ENCODE results near the gene BCAS1.

Gene BCAS1

GRCh38 chr20:53978497-53978896, 91.9 kb downstream of the BCAS1 start:
- Histone ChIP-seq H3K4me1 (ENCODE audit: control insufficient read depth, insufficient read depth, low read length) (no peaks in the 10 kb centered on the region), H3K27ac (ENCODE audit: extremely low read depth, low read depth, low read length) (no peak overlapping the region), H3K9me3 (ENCODE audit: control insufficient read depth, insufficient read depth, low read depth, low read length) (no peaks in the 10 kb centered on the region), H3K36me3 (ENCODE audit: control insufficient read depth in 2 of 2, insufficient read depth in 1 of 2, low read length in 2 of 2) (no peaks in the 10 kb centered on the region), H3K4me3 (ENCODE audit: low read depth, low read length) (no peak overlapping the region)
- CTCF ChIA-PET: interaction anchor here (0.6 kb wide), 1 partner anchor 350 kb away, joined by 3 read pairs; no protein-coding TSS in a partner anchor
- TF ChIP-seq ZNF837 (tag by site-specific recombination; IDR thresholded peaks at IDR 0.05): no peak
- no peak for TF ChIP-seq ZNF112 (tag by site-specific recombination; IDR thresholded peaks at IDR 0.05)
- TF ChIP-seq ZBTB1 (tag by site-specific recombination; IDR thresholded peaks at IDR 0.05): no peak
- no peak for TF ChIP-seq ZNF10 (tag by site-specific recombination; IDR thresholded peaks at IDR 0.05)
- no peak for TF ChIP-seq ZSCAN16 (tag by site-specific recombination; IDR thresholded peaks at IDR 0.05)
- TF ChIP-seq ZNF391 (tag by site-specific recombination; IDR thresholded peaks at IDR 0.05; ENCODE audit: borderline replicate concordance, low read depth): no peak
- TF ChIP-seq ZNF555 (tag by site-specific recombination; conservative IDR thresholded peaks at IDR 0.05): no peak
- no peak for TF ChIP-seq SP3 (tag by site-specific recombination; IDR thresholded peaks at IDR 0.05)
- TF ChIP-seq, protein P1, sequence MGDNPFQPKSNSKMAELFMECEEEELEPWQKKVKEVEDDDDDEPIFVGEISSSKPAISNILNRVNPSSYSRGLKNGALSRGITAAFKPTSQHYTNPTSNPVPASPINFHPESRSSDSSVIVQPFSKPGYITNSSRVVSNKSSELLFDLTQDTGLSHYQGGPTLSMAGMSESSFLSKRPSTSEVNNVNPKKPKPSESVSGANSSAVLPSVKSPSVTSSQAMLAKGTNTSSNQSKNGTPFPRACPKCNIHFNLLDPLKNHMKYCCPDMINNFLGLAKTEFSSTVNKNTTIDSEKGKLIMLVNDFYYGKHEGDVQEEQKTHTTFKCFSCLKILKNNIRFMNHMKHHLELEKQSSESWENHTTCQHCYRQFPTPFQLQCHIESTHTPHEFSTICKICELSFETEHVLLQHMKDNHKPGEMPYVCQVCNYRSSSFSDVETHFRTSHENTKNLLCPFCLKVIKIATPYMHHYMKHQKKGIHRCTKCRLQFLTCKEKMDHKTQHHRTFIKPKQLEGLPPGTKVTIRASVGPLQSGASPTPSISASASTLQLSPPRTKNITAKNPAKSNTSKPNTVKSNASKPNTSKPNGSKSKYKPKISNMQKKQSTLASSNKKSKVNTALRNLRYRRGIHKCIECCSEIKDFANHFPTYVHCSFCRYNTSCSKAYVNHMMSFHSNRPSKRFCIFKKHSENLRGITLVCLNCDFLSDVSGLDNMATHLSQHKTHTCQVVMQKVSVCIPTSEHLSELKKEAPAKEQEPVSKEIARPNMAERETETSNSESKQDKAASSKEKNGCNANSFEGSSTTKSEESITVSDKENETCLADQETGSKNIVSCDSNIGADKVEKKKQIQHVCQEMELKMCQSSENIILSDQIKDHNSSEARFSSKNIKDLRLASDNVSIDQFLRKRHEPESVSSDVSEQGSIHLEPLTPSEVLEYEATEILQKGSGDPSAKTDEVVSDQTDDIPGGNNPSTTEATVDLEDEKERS (tag by site-specific recombination; IDR thresholded peaks at IDR 0.05): no peak
- TF ChIP-seq ZNF529 (tag by site-specific recombination; IDR thresholded peaks at IDR 0.05; ENCODE audit: insufficient replicate concordance): no peak
- TF ChIP-seq ZNF660 (tag by site-specific recombination; IDR thresholded peaks at IDR 0.05): no peak
- TF ChIP-seq ZFP69B (tag by site-specific recombination; IDR thresholded peaks at IDR 0.05): no peak
- no peak for TF ChIP-seq ZNF366 (tag by site-specific recombination; conservative IDR thresholded peaks at IDR 0.05)
- TF ChIP-seq ZNF416 (tag by site-specific recombination; IDR thresholded peaks at IDR 0.05): no peak
- TF ChIP-seq, protein P2, sequence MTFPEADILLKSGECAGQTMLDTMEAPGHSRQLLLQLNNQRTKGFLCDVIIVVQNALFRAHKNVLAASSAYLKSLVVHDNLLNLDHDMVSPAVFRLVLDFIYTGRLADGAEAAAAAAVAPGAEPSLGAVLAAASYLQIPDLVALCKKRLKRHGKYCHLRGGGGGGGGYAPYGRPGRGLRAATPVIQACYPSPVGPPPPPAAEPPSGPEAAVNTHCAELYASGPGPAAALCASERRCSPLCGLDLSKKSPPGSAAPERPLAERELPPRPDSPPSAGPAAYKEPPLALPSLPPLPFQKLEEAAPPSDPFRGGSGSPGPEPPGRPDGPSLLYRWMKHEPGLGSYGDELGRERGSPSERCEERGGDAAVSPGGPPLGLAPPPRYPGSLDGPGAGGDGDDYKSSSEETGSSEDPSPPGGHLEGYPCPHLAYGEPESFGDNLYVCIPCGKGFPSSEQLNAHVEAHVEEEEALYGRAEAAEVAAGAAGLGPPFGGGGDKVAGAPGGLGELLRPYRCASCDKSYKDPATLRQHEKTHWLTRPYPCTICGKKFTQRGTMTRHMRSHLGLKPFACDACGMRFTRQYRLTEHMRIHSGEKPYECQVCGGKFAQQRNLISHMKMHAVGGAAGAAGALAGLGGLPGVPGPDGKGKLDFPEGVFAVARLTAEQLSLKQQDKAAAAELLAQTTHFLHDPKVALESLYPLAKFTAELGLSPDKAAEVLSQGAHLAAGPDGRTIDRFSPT (tag by site-specific recombination; IDR thresholded peaks at IDR 0.05): no peak
- TF ChIP-seq KLF10 (tag by site-specific recombination; IDR thresholded peaks at IDR 0.05): no peak
- POLR2A ChIA-PET: no interaction called here

DNA sequence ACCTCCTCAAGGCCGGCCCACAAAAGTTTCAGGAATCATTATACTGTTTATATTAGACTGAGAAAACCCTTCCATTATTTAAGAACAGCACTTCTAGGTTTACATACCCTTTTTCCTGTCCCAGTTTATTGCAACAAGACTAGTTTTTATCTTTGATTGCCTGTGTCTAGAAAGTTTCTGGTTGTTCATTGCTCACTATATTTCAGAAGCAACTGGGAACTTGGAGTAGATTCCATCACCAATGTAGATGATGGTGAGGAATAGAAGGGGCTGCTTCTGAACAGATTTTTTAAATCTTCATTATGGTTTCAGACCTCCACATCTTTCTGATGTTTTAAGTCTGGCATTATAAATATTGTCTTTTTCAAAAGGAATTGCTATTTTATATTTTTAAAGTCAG, 93.0 kb downstream of the BCAS1 start:
- H3K27ac ChIP-seq (ENCODE audit: extremely low read depth, low read depth, low read length): no peak overlapping the region
- ChIA-PET POLR2A (no interaction called here), CTCF (no interaction called here)
- H3K9me3 ChIP-seq (ENCODE audit: control insufficient read depth, insufficient read depth, low read depth, low read length): no peaks in the 10 kb centered on the region
- no peak overlapping the region for H3K4me3 ChIP-seq (ENCODE audit: low read depth, low read length)
- no peaks in the 10 kb centered on the region for H3K4me1 ChIP-seq (ENCODE audit: control insufficient read depth, insufficient read depth, low read length)
- no peaks in the 10 kb centered on the region for H3K36me3 ChIP-seq (ENCODE audit: control insufficient read depth in 2 of 2, insufficient read depth in 1 of 2, low read length in 2 of 2)
- TF ChIP-seq ZBTB48 (tag by site-specific recombination; IDR thresholded peaks at IDR 0.05) (no peak), ZBTB20 (tag by site-specific recombination; IDR thresholded peaks at IDR 0.05) (no peak), ZNF529 (tag by site-specific recombination; IDR thresholded peaks at IDR 0.05; ENCODE audit: insufficient replicate concordance) (no peak), ZNF692 (tag by site-specific recombination; IDR thresholded peaks at IDR 0.05) (no peak), KLF16 (tag by site-specific recombination; IDR thresholded peaks at IDR 0.05) (no peak), ELK4 (IDR thresholded peaks at IDR 0.05; ENCODE audit: borderline replicate concordance, low read depth, low read length) (no peak), ZSCAN23 (tag by site-specific recombination; IDR thresholded peaks at IDR 0.05) (no peak), ZNF175 (tag by site-specific recombination; IDR thresholded peaks at IDR 0.05) (no peak), ZNF510 (tag by site-specific recombination; IDR thresholded peaks at IDR 0.05; ENCODE audit: insufficient replicate concordance) (no peak), ZNF558 (tag by site-specific recombination; IDR thresholded peaks at IDR 0.05) (no peak), RBAK (tag by site-specific recombination; IDR thresholded peaks at IDR 0.05) (no peak)

Data from HEK293 (cell line).